GM19035 (cell line): ENCODE results near the gene USP11.

Experiments
- ATAC-seq: cut with Tn5 transposase; IDR thresholded peaks from one replicate; pipeline ENCODE4 v1.9.1; 2021; ENCODE audit not compliant: unreplicated experiment

The USP11 gene

GRCh38 chrX:47232803-47233332 lies at the start of gene USP11:
Gene USP11, plus strand, starts transcription at chrX:47233009. Its CDS starts 35 bp downstream, at chrX:47233044.
- peak; percentile 23 for ATAC-seq

- no peak for ATAC-seq
Observed at GRCh38 chrX:47184486-47184885, 48.3 kb upstream of the USP11 start.

- ATAC-seq, result no peak
Observed at GRCh38 chrX:47185241-47185640, 47.6 kb upstream of the USP11 start.

- no peak for ATAC-seq
Observed at GRCh38 chrX:47186096-47186740, 46.6 kb upstream of the USP11 start.

GRCh38 chrX:47187106-47187677 lies 45.6 kb upstream of the USP11 start:
- no peak for ATAC-seq

- ATAC-seq, result no peak
Observed at GRCh38 chrX:47189906-47190305, 42.9 kb upstream of the USP11 start.

GRCh38 chrX:47190445-47191269 lies 42.2 kb upstream of the USP11 start:
- peak; percentile 49 for ATAC-seq

- no peak for ATAC-seq
Observed at GRCh38 chrX:47191331-47191730, 41.5 kb upstream of the USP11 start.

GRCh38 chrX:47191806-47192401 lies 40.9 kb upstream of the USP11 start:
- no peak for ATAC-seq

GRCh38 chrX:47193475-47194193 lies 39.2 kb upstream of the USP11 start, which contains the start of gene UBA1:
Gene UBA1, plus strand, starts transcription at chrX:47193829. Its CDS starts 4,974 bp downstream, at chrX:47198803.
- ATAC-seq, result peak; percentile 70

GRCh38 chrX:47194194-47194787 lies 38.5 kb upstream of the USP11 start:
- ATAC-seq, result no peak

GRCh38 chrX:47196098-47196497 lies 36.7 kb upstream of the USP11 start:
- no peak for ATAC-seq

GRCh38 chrX:47197526-47197925 lies 35.3 kb upstream of the USP11 start:
- ATAC-seq, result no peak

GRCh38 chrX:47198026-47198686 lies 34.7 kb upstream of the USP11 start:
- ATAC-seq, result no peak

GRCh38 chrX:47198687-47199080 lies 34.1 kb upstream of the USP11 start:
- ATAC-seq, result no peak

GRCh38 chrX:47199286-47199685 lies 33.5 kb upstream of the USP11 start:
- ATAC-seq, result no peak

- no peak for ATAC-seq
Observed at GRCh38 chrX:47200385-47201150, 32.2 kb upstream of the USP11 start.

GRCh38 chrX:47201345-47201944 lies 31.4 kb upstream of the USP11 start:
- no peak for ATAC-seq

- no peak for ATAC-seq
Observed at GRCh38 chrX:47202316-47202715, 30.5 kb upstream of the USP11 start.
